ENCODE measurements around the gene FBRS.

Gene FBRS

DNA sequence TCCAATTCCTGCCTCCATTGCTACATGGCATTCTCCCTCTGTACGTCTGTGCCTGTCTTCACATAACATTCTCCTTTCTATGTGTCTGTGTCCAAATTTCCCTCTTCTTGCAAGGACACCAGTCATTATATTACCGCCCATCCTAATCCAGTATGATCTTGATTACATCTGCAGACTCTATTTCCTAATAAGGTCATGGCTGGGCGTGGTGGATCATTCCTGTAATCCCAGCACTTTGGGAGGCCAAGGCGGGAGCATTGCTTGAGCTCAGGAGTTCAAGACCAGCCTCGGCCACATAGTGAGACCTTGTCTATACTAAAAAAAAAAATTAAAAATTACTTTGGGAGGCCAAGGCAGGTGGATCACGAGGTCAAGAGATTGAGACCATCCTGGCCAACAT is 12.5 kb upstream of the FBRS start:
- DNase-seq: no peak

DNA sequence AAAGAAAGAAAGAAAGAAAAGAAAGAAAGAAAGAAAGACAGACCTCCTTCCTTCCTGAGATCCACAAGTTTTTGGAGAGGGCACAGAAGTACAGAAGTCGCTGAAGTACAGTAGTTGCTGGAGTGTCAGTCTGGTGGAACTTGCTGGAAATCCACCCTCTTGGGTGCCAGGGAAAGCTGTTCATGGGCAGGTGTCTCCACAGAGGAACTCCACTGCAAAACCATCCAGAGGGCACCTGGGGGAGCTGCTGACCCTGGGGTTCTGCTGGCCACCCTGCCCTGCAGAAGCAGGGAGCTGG is 11.0 kb upstream of the FBRS start:
- DNase-seq: no peak

DNA sequence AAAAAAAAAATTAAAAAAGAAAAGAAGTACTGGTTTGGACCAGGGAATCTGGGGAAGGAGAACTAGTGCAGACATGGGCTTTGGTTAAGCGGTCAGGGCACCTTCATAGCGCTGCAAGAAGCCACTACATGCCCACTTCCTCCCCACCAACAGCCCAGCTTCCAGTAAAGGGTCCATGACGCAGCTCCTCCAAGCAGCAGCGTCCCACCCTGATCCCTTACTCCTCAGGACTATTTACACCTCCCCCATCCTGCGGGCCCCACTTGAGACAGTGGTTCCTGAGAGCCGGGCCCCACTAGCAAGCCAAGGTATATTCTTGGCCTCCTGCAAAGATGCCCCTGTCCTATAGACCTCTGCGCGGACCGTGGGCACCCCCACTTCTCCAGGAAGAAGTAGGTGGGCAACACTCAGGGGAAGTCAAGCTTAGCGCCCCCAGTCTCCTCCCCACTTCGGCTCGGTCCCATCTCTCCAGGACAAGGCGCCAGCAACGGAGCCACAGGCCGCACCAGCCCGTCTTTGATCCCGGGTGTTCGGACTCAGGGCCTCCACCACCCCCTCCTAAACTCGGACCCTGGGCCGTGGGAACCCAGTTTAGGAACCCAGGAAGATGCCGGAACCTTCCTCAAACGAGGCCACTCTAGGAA is 8.4 kb upstream of the FBRS start:
- DNase-seq: no peak

DNA sequence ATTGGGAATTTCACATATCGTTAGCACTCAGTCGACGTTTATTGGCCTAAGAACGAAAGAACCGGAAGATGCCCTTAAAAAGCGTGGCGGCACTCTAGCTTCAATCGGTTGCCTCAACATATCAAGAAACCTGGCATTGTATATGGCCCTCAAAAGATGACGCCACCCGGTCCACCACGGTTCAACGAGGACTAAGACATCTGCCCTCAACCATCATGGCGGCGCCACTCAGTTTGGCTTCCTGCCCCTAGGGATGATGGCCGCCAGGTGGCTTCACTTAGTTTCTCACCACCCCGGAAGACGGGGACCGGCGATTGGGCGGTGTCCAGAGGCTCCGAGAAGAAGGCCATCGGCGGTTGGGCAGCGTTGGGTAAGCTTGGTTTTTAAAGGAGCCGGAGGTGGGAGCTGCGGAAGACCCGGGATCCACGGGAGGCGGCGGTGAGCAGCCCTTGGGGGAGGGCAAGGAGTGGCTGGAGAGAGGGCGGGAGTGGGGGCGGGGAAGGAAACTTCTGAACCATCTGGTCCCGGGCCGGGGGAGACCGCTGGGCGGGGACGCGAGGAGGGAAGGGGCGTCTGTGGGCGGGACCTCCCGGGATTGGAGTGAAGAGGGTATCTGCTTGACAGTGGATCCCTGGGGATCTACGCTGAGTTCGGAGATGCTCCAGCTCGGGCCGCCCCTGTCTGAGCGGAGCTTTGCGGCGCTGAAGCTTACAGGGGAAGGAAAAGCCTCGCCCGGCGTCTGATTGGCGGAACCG is 7.7 kb upstream of the FBRS start, which contains the start of gene PRR14:
Gene PRR14 (plus strand): TSS at position 592 of the 755 bp plus-strand sequence. CDS start 686 bp downstream, outside the sequence.
- DNase-seq: peak; percentile 81

DNA sequence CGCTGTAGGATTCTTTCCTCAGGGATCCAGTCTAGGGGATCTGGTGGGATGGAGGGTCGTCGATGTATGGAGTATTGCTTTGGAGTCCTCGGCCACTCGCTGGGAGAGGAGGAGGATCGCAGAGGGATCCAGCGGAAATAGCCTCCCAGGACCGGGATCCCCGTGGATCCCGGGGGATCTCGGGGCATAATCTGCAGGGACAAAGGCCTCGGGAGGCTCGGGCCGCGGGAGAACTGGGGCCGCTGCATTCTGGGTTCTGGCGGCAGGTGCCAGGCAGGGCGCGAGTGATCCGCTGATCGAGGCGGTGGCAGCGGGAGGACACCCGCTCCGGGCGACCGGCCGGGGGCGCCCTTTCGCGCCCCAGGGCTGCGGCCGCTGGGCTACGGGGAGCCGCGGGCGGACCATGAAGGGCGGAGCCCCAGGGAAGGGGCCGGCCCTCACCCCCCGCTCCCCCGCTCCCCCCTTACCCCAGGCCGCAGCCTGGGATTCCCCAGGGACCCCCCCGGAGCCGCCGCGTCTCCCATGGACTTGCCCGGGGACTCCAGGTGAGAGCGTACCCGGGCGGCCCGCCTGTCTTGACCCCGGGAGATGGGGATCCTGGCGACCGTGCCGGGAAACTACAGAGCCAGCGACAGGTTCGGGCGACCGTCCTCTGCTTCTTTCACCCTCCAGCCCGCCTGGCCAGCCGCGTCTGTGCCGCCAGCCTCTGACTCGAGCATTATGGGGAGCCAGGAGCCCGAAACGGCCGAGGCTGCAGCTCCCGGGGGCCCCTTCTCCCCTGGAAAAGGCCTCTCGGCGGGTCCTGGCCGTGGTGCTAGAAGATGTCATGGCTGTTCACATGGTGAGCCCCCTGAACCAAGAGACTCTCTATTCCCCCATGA is 6.9 kb upstream of the FBRS start:
- peak; percentile 76 for DNase-seq

DNA sequence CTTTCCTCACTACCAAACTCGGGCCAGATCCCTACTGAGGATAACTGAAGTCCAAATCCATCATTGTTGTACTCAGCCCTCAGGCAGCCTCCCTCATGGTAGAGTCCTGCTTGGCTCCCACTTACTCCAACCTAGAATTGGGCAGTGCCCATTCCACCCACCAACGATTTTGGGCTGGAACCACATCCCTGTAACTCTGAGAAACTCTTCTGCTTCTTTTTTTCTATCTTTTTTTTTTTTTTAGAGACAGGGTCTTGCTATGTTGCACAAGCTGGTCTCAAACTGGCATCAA is 6.3 kb upstream of the FBRS start:
- no peak for DNase-seq

DNA sequence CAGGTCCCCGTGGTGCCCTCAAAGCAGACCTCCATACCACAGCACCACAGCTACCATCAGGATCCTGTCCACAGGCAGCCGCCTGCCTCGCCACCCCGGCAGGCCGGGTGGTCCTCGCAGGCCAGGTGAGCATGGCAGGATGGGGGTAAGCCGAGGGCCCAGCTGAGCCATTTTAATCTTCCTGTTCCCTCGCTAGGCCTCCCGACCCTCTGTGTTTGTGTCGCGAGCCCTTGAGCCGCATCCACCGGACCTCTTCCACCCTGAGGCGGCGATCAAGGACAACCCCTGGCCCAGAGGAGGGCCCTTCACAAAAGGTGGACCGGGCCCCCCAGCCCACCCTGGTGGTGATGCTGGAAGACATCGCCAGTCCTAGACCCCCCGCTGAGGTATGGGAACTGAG is 5.5 kb upstream of the FBRS start:
- DNase-seq: no peak

DNA sequence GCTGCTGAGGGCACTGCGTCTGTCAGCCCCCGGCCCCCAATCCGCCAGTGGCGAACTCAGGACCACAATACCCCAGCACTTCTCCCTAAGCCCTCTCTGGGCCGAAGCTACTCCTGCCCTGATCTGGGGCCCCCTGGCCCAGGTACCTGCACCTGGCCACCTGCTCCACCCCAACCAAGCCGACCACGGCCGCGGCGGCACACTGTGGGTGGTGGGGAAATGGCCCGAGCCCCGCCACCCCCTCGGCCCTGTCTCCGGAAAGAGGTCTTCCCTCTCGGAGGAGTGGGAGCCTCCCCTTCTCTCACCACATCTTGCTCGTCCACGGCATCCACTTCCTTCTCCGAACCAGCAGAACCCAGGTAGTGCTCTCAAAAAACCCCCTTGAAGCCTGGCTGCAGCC is 3.4 kb upstream of the FBRS start:
- DNase-seq: no peak

DNA sequence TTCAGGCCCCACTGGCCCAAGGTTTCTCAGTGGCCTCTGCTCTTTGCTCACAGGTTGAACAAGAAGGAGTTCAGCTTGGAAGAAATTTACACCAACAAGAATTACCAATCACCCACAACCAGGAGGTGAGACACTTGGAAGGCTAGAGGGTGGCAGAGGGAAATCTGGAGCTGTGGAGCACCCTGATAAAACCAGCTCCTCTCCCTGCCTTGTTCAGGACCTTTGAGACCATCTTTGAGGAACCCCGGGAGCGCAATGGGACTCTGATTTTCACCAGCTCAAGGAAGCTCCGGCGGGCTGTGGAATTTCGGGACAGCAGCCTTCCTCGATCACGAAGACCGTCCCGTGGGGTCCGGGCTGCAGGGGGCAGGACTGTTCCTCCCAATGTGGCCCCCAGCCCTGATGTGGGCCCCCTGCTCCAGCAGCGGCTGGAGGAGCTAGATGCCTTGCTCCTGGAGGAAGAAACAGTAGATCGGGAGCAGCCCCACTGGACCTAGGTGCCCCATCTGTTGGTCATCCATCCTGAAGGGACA is 2.4 kb upstream of the FBRS start:
- no peak for DNase-seq

DNA sequence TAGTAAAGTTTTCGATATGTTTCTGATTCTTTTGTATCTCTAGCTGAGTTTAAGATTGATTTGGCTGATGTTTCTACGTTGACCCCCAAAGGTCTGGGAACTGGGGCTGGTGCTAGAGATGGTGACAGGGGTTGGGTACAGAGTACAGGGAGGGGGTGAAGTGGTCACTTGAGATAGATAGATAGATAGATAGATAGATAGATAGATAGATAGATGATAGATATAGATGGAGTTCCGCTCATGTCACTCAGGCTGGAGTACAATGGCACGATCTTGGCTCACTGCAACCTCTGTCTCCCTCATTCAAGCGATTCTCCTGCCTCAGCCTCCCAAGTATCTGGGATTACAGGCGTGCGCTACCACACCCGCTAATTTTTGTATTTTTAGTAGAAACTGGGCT is 1.8 kb upstream of the FBRS start:
- DNase-seq: no peak

DNA sequence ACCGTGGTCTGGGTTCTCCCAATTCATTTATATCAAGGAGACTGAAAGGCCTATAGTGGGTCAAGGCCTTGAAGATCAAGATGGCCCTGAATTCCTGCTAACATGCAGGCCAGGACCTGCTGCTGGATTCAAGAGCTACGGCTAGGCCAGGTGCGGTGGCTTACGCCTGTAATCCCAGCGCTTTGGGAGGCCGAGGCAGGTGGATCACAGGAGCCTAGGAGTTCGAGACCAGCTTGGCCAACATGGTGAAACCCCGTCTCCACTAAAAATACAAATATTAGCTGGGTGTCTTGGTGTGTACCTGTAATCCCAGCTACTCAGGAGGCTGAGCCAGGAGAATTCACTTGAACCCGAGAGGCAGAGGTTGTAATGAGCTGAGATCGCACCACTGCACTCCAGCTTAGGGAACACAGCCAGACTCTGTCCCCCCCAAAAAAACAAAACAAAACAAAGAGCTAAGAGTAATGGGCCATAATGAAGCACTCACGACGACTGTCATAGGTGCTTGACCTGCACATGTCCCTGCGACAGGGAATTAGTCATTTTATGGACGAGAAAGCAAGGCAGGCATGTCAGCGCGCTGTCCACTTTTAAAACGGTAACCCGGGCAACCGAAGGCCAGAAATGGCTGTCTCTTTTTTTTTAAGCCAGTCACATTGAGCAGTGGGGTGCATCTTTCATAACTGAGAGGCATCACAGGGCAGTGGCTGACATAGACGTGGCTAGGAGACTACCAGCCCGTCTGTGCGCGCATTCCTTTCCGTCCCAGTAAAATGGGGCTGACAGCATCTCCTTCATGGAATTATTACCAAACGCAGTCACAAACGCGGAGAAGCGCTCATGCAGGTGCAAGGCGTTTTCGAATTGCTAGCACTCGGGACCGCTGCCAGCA is 1.0 kb upstream of the FBRS start:
- no peak for DNase-seq

DNA sequence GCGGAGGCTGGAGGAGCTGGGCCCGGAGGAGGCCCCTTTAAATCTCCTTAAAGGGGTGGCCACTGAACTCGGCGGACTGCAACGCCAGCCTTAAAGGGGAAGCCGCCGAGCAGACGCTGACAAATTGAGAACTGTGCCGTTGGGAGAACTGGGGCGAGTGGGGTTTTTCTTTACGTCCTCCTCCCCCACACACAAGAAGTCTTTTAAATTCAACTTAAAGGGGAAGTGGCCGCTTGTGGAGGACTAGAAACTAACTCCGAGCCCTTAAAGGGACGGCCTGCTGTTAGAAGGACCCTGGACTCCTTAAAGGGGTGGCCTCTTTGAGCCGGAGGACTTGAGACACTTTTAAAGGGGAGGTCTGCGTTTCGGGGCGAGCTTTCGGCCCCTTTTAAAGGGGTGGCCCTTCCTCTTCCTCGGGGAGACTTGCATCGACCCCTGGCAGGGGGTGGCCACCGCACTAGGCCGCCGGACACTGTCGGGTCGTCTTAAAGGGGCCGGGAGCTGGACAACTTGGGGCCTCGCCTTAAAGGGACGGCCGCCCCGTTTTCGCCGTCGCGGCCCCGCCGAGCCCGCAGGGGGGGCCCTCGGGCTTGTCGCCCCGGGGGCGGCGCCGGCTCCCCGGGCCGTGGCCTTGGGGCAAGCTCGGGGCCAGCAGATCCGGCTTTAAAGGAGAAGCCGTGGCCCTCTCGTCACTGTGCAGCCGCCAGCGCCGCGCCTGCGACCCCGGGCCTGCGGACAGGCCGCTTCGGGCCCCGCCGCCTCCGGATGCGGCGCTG is 688 bp downstream of the FBRS start:
- no peak for DNase-seq

DNA sequence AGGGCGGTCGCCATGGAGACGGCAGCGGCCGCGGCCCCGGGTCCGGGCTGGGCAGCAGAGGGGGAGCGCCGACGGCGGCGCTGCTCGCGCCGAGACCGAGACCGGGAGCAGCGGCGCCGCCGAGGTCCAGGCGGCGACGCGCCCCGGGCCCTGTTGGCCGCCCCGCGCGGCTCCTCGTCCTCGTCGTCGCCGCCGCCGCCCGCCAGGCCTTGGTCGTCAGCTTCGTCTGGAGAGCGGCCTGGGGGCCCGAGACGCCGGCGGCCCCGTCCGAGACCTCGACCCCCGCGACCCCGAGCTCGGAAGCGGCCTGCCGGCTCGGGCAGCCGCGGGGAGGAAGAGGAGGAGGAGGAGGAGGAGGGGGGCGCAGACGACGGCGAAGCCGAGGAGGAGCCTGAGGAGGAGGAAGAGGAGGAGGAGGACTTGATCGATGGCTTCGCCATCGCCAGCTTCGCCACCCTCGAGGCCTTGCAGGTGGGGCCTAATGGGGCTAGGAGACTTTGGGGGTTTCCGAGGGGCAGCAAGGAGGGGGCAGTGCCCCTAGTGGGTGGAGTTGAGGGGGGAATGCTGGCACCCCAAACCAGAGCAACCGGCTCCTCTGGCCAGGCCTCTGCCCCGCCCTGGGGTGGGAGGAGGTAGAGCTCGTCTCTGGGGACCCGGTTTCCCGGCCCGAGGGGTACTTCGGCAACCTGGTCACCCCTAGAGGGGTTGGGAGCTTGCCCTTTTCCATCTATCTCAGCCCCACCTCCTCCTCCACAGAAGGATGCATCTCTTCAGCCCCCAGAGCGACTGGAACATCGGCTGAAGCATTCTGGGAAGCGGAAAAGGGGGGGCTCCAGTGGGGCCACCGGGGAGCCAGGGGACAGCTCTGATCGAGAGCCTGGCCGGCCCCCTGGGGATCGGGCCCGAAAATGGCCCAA is 1.5 kb downstream of the FBRS start:
- DNase-seq: no peak

DNA sequence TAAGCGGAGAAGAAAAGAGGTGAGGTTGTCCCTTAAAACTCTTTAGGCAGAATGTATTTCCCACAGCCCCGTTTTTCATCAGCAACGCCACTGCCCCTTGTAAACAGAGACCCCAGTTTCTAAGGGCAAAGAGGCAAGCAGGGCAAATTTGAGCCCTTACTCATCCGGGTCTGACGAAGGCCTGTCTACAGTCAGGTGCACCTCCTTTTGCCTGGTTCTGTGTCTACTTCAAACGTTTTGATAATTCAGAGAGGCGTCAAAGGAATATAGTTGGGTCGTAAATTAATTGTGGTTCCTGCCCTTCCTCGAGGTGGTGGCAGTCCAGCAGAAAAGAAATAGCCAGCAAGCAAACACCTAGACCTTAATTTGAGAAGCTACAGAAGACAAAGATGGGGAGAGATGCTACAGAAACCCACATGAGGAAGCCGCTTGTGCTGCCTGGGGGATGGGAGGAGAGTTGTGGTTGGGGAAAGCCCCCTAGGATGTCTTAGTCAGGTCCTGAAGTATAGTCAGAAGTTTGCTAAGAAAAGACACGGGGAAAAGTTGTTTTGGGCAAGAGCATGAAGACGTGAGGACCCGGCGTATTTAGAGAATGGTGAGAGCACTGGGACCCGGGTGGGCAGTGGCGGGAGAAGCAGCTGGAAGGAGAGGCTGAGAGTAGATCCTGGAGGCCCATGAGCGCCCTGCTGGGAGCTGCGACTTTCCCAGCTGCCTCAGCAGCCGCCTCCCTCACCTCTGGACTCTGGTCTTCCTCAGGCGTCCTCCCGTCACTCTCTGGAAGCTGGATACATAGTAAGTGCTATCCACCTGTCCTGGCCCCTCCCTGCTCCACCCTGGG is 2.4 kb downstream of the FBRS start:
- no peak for DNase-seq

DNA sequence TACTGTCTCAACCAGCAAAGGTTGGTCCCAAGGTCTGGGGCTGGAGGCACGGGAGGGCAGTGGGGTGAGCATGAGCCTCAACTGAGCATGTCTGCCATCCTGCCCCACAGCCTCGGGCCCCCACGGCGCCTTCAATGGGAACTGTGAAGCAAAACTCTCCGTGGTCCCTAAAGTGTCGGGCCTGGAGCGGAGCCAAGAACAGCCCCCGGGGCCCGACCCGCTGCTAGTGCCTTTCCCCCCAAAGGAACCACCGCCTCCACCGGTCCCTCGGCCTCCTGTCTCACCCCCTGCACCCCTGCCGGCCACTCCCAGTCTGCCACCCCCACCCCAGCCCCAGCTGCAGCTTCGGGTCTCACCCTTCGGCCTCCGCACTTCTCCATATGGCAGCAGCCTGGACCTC is 4.2 kb downstream of the FBRS start:
- no peak for DNase-seq

DNA sequence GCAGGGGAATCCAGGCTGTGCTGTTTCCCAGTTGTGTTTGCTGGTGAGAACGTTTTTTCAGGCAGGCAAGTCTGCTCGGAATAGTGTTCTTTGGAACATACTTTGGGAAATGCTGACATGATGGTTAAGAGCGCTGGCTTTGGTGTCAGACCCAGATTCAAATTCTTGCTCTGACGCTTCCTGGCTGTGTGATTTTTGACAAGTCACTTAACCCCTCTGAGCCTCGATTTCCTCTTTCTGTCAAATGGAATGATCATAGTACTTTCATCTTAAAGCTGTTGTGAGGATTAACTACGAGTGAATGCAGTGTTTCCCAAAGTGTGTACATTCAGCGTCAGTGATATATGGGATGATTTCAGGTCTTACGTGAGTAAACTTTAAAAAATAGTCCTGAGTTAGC is 4.8 kb downstream of the FBRS start:
- no peak for DNase-seq

DNA sequence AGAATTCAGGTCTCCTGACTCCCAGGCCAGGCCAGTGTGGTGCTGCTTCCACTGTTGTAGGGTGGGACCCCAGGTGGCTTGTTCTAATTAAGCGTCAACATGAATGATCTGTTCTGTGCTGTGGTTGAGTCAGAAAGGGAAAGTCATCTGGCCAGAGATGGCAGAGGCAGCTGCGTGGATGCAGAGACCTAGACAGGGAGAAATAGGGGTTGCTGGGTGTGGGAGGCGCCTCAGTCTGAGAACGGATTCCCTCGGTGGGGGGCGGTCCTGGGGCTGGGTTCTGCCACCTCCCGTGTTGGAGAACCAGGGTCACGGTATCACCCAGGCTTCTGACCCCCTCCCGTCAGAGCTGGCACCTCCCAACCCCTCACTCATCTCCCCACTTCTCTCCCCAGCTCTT is 5.6 kb downstream of the FBRS start:
- no peak for DNase-seq

DNA sequence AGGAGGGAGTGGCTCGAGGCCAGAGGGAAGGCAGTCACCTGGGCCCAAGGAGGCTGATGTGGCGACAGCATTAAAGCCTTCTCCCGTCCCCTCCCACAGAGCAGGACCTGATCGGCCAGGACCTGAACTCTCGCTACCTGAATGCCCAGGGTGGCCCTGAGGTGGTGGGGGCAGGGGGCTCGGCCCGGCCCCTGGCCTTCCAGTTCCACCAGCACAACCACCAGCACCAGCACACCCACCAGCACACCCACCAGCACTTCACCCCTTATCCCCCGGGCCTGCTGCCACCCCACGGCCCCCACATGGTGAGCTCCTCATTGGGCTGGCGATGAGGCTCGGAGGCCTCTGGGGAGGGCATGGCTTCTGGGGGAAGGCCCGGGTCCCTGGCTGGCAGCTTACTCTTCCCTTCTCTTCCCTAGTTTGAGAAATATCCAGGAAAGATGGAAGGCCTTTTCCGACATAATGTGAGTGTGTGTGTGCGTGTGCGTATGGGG is 6.4 kb downstream of the FBRS start:
- no peak for DNase-seq

DNA sequence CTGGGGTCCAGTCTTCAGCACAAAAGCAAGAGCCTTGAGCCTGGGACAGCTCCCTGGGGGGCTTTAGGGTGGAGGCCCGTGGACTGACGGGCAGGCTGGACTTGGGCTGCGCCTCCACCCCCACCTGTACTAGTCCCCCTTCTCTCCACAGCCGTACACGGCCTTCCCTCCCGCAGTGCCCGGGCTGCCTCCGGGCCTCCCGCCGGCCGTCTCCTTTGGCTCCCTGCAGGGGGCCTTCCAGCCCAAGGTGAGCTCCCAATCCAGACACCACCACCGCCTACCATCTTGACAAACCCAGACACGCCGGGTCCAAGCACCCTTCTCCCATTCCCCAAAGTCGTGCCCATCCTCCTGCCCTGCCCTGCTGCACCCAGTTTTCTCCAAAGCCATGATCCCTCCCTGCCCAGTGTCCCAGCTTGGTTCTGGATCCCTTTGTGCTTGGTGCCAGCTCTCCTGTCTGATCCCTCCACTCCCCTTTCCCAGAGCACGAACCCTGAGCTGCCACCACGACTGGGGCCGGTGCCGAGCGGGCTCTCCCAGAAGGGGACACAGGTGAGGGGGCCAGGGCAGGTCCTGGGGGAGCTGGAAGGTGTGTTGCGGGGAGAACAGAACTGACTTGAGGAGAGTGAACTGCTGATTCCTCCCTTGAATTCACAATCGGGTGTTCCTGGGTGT is 7.1 kb downstream of the FBRS start:
- DNase-seq: no peak
